ENCODE measurements around the gene WDR26.
"Not testable (repeated sequence)": the region's sequence is repeated elsewhere in the genome, so short reads cannot be mapped to it uniquely, and the experiment has no call there.

The WDR26 gene

DNA sequence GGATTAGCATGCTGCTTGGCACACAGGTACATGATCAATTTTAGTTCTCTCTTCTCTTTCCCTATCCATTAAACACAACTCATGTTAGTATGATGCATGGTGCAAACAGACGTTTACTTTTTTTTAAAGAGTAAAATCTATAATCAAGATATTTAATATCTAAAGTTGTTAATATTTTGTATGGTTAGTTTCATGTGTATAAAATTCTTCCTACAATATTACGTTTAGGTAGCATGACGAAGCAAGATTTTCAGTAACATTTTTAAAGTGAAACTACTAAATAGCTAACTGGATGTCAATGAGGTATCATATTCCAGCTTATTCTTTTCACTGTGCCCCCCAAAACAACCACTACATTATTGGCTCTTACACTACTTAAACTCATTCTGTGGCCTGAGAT lies 41.3 kb downstream of the WDR26 start:
- DNase-seq (ENCODE audit: low read depth in 2 of 2), result no peak

DNA sequence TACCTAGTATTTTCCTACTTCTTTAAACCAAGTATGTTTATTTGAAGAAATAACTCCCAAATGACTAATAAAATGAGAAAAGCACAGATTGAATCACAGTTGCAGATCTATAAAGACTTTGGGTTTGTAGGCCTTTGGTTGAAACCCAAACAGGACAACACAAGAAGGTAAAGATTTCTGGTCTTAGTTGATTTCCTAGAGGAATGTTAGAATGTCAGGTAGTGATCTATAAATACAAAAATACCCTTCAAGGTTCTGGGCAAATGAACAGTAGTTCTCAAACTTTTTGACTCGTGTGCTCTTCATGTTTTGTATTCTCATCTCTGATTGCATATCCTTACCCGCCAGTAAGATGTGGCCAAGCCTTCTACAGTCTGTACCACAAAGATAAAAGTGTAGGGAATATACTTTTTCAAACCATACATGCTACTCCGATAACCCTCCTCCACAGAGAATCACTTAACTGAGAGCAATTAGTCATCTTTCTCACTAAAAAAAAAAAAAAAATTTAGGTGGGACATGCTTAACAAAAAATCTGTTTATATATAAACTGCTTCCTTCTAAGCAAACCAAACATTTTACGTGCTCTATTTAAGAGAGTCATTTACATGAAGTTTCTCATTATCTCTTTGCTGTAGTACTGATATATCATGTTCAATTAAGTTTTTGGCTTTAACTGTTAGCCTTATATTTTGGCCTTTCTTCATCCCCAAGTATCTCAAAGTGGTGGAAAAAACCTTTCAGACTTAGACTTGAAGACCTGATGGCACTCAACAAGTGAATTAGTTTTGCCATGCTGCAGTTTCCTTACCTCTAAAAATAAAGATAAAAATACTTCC lies 42.0 kb downstream of the WDR26 start:
- no peak for DNase-seq (ENCODE audit: low read depth in 2 of 2)

DNA sequence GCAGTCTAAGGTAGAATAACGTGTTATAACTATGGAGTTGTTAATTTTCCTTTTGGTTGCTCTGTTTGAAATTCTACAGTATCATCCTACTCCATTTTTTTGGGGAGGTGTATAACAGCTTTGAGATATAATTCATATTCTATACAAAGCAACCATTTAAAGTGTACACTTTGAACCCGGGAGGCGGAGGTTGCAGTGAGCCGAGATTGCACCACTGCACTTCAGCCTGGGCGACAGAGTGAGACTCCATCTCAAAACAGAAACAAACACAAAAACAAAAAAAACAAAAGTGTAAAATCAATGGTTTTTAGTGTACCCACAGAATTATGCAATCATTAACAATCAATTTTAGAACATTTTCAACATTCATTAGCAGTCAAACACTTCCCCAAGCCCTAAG lies 44.1 kb downstream of the WDR26 start:
- no peak for DNase-seq (ENCODE audit: low read depth in 2 of 2)

DNA sequence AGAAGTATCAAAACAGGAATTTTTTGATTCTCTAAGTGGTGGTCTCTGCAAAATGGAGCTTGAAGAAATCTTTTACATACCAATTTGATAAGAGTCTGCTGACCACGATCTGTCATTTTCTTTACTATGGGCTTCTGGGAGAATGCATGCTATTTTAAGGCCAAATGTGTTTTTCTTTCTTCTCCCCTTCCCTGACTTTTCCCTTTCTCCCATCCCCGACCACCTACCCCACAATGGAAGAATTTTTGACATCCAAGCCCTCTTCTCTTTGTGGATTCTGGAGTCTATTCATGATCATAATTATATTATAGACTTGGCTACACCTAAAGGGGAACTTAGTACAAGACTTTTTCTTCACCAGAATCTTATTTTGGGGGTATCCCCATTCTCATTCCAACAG lies 46.7 kb downstream of the WDR26 start:
- DNase-seq (ENCODE audit: low read depth in 2 of 2), result no peak

DNA sequence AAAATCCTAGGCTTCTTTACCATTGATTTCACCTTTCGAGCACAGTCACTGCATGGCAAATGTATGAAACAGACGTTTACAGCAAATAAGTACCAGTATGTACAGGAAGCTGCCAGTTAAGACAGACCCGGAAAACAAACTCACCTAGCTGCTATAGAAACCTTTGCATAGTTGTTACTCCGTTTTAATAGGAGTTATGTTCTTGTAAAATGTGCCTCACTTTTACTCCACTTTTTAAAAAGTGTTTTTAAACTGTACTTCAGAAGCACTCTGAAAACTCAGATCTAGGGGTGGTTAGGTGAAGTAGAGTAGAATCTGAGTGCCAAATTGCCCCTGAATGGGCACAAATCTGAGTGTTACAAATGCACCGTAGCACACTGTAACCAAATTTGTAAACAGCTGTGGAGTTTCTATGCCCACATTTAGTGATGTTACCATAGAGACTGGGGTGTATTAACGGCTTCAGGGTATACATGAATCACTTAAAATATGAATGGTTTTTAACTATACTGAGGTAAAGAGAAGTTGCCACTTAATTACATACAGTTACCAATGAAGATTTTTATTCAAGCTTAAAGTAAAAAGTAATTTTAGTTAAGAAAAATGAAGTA lies 47.2 kb downstream of the WDR26 start:
- DNase-seq (ENCODE audit: low read depth in 2 of 2), result no peak

DNA sequence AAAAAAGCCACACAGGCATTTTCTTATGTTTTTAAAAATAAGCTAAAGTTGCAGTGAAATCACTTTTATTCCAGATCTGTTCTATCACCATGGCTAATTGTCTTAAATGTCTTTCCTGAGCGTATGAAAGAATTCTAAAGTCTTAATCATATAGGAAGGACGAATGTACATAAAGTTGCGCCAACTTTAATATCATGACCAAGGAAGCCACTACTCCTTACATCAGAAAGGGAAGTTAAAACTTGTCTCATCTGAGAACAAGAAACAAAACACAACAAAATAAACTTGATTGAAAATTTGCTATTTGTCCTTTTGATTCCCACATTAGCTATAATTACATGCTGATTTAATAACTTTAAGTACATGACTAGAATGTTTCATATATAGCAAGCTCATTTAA lies 51.4 kb downstream of the WDR26 start:
- DNase-seq (ENCODE audit: low read depth in 2 of 2), result no peak

DNA sequence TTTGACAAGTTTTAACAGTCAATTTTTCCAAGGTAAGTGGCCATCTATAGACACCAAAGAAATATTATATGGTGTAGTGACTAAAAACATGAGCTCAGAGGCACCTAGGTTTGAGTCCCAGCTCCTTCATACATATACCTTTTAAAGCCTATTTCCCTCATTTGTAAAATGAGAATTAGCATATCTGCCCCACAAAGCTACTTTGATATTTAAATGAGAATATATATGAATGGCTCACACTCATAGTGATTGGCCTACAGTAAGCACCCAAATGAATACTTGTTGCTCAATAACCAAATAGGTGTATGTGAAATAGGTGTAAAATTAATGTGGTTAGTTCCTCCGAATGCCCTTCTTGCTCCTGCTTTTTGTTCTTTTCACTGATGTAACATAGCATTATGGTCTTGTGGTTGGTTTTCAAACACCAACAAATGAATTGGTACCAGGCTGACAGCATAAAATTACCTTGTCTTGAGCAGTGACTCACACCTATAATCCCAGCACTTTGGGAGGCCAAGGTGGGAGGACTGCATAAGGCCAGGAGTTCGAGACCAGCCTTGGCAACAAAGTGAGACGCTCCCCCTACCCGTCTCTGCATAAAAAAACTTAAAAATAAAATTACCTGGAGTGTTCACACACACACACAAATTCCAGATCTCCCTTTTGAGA lies 52.6 kb downstream of the WDR26 start:
- no peak for DNase-seq (ENCODE audit: low read depth in 2 of 2)

DNA sequence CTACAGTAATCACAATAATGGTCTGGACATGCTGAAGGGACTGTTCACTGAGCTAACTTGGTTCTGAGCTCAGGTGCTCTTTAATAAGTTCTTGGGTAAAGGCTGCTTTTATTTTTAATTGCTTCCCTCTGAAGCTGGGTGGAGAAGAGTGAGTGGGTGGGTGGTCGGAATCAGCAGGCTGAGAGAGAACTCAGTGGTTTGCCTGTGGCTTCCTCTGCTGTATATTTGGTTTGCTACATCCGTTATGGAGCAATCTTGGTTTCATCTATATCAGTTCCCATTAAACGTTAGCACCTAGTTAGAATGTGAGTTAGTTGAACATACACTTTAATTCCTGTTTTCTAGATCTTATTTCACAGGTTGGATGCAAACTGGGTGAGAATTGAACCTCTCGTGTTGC lies 54.6 kb downstream of the WDR26 start:
- peak in 1 of 2 donors; percentile 38 for DNase-seq (ENCODE audit: low read depth in 2 of 2)

DNA sequence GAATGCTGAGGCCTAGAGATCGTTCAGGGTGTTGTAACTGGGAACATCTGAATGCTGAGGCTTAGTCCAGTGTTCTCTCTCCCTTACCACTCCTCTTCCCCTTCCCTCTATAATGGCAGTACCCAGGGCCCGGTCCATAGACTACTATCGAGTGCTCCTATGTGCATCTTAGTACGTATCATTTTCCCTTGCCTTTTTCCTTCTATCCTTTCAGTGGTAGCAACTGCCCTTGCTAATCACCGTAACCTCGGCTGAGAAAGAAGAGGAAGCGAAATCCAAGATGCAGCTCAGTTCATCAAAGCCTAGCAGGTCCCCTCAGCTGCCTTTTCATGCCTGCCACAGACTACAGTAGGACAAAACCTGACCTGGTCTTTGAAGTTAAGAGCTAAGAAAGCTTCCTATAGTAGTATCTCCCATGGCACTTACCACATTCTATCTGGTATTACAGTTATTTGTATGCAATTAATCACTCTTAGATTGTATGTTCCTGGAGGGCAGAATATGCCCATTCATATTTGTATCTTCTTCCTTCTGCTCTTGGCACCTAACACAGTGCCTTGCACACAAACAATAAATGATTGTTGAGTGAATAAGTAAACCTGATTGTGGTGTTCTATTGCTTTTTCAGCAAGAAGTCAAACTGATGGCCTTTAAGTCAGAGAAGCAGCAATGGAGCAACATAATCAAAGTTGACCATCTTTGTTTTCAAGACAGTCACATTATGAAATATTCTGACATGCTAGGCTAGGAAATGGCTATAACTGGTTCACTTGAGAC lies 55.6 kb downstream of the WDR26 start:
- DNase-seq (ENCODE audit: low read depth in 2 of 2), result no peak

DNA sequence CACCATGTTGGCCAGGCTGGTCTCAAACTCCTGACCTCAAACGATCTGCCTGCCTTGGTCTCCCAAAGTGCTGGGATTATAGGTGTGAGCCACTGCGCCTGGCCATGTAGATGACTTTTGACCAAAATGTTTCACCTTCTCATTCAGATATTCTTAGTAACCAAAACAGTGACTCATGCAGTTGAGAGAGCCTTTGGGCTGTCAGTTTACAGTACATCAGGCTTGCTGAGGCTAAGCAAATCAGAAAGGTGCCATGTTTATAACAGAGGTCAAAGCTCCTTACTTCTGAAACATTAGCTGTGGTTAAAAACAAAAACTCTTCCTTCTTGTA lies 57.0 kb downstream of the WDR26 start:
- DNase-seq (ENCODE audit: low read depth in 2 of 2), result peak in 1 of 2 donors; percentile 16

DNA sequence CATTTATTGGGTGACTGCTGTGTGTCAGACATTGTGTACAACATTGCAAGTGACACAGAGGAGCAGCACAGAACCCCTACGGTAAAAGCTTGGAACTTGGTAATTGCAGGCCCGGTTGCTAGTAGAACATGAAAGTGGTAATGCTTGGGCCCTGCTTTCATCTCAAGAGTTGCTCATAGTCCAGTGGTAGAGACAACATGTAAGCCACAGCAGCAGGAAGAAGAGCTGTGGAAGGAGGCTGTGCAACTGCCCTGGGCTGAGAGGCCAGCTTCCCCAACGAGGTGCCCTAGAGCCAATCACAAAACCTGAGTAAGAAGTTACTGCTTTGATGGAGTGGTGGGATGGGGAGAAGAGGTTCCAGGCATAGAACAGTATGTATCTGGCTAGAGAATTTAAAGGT lies 59.5 kb downstream of the WDR26 start:
- DNase-seq (ENCODE audit: low read depth in 2 of 2), result no peak

DNA sequence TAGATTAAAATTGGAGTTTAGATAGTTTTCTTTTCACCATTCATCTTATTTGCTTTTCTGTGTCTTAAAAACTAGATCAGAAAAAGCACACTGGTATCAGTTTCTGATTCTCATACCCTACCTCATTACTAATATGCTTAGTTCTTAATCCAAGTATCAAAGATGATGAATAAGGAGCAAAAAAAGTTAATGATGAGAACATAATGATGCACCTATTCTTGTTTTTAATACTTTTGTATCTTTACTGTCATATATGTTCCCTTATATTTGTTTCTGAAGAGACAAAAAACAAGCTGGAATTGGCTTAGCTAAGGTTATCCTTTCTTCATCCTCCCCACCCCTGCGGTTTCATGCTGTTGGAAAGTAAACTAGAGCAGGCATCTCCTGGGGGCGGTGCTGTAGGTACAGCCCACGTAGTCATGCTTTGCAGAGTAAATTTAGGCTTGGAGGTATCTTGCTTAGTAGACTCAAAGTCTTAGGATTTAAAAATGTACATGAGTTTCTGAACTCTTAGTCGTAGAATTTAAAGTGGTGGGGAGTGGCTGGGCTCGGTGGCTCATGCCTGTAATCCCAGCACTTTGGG lies 61.5 kb downstream of the WDR26 start:
- peak in 1 of 2 donors; percentile 18 for DNase-seq (ENCODE audit: low read depth in 2 of 2)

DNA sequence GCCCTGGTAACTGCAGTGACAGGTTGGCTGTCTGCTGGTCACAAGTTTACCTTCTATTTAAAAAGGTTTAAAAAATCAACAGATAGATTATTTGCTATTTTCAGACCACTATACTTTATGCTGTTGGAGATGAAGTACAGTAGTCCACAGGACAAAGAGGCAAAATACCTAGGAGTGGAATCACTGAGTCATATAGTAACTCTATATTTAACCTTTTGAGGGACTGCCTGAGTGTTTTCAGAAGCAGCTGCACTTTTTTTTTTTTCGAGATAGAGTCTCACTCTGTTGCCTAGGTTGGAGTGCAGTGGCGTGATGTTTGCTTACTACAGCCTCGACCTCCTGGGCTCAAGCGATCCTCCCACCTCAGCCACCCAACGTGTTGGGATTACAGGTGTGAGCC lies 66.2 kb downstream of the WDR26 start:
- no peak for DNase-seq (ENCODE audit: low read depth in 2 of 2)

DNA sequence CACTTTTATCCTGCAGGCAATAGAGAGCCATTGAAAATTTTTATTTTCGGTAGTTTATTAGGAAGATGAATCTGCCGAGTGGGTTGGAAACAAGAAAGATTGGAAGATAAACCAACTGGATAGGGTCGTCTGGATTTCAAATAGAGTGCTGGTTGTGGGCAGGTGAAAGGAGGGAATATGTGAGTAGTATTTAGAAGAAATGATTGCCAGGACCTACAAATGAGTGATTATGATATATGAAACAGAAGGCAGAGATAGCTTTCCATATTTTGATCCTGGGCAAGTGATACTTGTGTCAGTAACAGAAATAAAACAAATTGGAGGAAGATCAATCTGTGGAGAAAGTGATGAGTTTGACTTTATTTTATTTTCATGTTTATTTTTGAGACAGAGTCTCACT lies 75.4 kb downstream of the WDR26 start:
- DNase-seq (ENCODE audit: low read depth in 2 of 2), result no peak

DNA sequence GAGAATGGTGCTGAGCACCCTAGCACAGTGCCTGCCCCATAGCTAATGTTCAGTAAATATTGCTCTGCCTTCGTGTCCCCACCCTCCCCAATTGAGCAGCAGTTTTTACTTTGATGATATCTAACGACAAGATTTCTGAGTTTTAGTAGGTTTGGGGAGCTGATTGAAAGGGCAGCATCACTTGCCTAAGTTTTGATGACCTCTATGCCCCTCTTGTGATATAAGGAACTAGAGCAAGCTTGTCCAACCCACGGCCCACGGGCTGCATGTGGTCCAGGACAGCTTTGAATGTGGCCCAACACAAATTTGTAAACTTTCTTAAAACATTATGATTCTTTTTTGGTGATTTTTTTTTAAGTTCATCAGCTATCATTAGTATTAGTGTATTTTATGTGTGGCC lies 76.4 kb downstream of the WDR26 start:
- DNase-seq (ENCODE audit: low read depth in 2 of 2), result no peak

DNA sequence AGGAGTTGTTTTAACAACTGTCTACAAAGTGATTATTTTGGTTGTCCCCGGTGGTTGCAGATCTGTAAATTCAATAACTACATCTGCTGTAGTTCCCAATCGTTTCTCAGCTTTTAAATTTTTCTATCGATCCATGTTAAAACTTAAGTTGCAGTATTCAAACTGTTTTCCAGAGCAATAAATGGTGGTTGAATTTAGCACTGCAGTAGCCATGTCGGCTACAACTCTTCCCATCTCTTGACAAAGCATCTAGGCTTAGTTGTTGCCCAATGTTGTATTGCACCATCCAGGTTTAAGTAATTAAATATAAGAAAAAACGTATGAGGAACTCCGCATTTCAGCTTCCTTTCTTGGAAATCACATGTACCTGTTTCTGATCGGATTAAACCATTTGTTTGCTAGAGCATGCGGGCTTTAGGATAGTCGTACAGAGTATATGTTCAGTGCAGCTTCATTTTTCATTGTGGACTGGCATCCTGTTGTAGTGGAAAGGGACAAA lies 76.9 kb downstream of the WDR26 start:
- no peak for DNase-seq (ENCODE audit: low read depth in 2 of 2)

DNA sequence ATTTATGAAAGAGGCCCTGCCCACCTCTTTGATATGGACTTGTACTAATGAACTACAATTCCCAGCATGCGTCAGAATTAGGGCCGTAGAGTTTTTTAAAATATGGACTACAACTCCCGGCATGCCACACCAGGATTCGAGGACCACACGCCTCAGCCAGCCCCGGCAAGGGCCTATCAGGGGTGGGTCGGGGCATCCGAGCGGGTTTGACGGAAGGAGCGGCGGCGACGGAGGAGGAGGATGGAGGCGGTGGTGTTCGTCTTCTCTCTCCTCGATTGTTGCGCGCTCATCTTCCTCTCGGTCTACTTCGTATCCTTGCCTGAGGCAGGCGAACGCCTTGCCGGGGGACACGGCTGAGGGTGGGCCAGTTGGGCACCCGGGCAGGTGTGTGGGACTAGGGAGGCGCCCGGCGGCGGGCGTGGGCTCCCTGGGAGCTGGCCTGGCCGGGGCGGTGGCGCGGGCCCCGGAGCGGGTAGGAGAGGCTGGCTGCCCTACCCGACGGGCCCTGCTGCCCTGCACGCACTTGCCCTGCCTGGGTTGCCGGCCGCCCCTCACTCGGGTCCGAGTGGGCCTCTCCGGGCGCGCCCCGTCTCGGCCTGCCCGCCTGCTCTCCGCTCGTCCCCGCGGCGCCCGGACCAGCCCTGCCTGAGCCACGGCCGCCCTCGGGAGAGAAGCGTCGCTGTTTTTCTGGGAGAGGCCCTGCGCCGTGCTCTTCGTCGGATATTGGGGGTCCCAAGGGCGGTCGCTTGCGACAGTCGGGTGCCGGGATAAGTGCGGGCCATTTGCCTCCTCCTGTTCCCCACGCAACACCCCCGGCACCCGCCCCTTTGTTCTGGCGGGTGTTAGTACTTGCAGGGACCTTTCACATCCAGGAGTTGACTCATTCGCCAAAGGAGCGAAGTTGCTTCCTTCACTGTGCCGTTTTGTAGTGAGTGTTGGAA lies 77.6 kb downstream of the WDR26 start, which contains the start of gene CNIH4:
Gene CNIH4, plus strand, starts transcription at position 195 of the 941 bp plus-strand sequence. Its CDS starts 46 bp downstream, at position 241.
- DNase-seq (ENCODE audit: low read depth in 2 of 2), result peak; percentile 83 to 87

DNA sequence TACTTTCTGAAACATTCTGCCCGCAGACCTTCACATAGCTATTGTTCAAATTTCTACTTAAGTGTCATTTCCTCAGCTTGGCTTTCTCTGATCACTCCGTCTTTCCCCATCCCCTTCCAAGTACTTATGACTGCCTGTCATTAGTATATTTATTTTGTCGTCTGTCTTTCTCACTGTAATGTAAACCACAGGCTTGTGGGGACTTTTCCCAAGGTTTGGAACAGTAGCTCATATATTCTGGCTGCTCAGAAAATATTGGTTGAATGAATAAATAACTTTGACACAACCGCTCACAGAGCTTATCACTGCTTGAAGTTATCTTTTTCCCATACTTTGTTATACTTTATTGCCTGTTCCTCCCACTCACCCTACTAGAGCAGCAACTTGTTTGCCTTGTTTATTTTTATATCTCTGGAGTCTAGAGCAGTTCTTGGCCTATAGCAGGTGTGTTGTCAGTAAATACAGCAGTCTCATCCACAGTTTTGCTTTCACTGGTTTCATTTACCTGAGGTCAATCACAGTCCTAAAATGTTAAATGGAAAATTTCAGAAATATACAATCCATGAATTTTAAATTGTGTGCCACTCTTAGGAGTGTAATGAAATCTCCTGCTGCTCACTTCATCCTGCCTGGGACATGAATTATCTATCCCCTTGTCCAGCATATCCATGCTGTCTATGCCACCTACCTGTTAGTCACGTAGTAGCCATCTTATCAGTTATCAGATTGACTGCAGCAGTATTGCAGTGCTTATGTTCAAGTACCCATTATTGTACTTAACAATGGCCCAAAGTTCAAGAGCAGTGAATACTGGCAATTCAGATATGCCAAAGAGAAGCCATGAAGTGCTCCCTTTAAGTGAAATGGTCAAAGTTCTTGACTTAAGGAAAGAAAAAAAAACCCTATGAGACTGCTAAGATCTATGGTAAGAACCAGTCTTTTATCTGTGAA lies 80.3 kb downstream of the WDR26 start:
- no peak for DNase-seq (ENCODE audit: low read depth in 2 of 2)

DNA sequence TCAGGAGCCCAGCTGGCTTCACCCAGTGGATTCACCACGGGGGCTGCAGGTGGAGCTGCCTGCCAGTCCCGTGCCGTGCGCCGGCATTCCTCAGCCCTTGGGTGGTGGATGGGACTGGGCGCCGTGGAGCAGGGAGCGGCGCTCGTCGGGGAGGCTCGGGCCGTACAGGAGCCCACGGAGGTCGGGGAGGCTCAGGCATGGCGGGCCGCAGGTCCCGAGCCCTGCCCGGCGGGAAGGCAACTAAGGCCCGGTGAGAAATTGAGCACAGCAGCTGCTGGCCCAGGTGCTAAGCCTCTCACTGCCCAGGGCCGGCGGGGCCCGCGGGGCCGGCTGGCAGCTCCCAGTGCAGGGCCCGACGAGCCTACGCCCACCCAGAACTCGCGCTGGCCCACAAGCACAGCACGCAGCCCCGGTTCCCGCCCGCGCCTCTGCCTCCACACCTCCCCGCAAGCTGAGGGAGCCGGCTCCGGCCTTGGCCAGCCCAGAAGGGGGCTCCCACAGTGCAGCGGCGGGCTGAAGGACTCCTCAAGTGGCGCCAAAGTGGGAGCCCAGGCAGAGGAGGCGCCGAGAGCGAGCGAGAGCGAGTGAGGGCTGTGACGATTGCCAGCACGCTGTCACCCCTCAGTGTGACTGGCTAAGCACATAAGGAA lies 82.0 kb downstream of the WDR26 start:
- DNase-seq (ENCODE audit: low read depth in 2 of 2), result not testable (repeated sequence)

Measured in stimulated activated CD4-positive, alpha-beta T cell treated with anti-CD3 and anti-CD28 coated beads, Interleukin-4, amount 100 ng/mL, for 48 hours (primary cell).